Panc1 (cell line): ENCODE data around the gene HELZ2. TPM values are rescaled to one million over a fixed set of nuclear protein-coding genes. Genes with fewer than 3 reads are reported as not detected.

Experiments used
- ATAC-seq: fragments of 200-7000 bp; cut with Tn5 transposase; 2 replicates; pipeline ENCODE4 v1.9.1; 2020; ENCODE audit warnings: mild to moderate bottlenecking, moderate library complexity
- BruUV-seq: library from RNA; stranded (reverse); fragments of 400-500 nt; replicated peaks from 2 replicates; lab custom pipeline; 2021; lab: Mats Ljungman, UMichigan
- CTCF ChIA-PET: fragments of 300-600 bp; sonication (Branson Sonifier 250); formaldehyde crosslinking; loops from one replicate; lab custom pipeline; 2022; ENCODE audit warnings: antibody characterized with exemption; lab: Charles Lee
- POLR2A ChIA-PET: fragments of 300-600 bp; sonication (Branson Sonifier 250); formaldehyde crosslinking; loops from one replicate; lab custom pipeline; 2022; ENCODE audit warnings: antibody characterized with exemption; lab: Charles Lee
- DNase-seq: peaks from one replicate; pipeline ENCODE4 v3.0.0-alpha.2; 2010; ENCODE audit warnings: low read depth, low spot score
- H3K27ac ChIP-seq: 2 replicates; pipeline ENCODE4 v1.5.1; 2011; ENCODE audit warnings: mild to moderate bottlenecking, low read length, inconsistent platforms
- H3K27me3 ChIP-seq: fragments of 200-500 bp; sonication (Bioruptor generic); 2 replicates; pipeline ENCODE4 v1.6.0; 2014; ENCODE audit warnings: low read length, inconsistent platforms; ENCODE audit not compliant: control insufficient read depth, insufficient read depth
- H3K36me3 ChIP-seq: fragments of 200-500 bp; sonication (Bioruptor generic); 2 replicates; pipeline ENCODE4 v1.5.1; 2014; ENCODE audit warnings: inconsistent platforms, mild to moderate bottlenecking, low read length, moderate library complexity; ENCODE audit not compliant: control insufficient read depth, insufficient read depth
- H3K4me1 ChIP-seq: 2 replicates; pipeline ENCODE4 v1.5.1; 2011; ENCODE audit warnings: inconsistent platforms, mild to moderate bottlenecking, low read length, moderate library complexity; ENCODE audit not compliant: control insufficient read depth, insufficient read depth
- H3K4me3 ChIP-seq, 2 experiments: 2 replicates each; pipeline ENCODE4 v1.5.1; 2011 to 2012; ENCODE audit warnings: low read depth in 2 of 2, low read length in 2 of 2, mild to moderate bottlenecking in 2 of 2, inconsistent platforms in 1 of 2, moderate library complexity in 1 of 2
- H3K9me3 ChIP-seq: fragments of 200-500 bp; sonication (Bioruptor generic); 2 replicates; pipeline ENCODE4 v1.5.1; 2014; ENCODE audit warnings: low read depth, mild to moderate bottlenecking, inconsistent platforms, low read length, moderate library complexity; ENCODE audit not compliant: control insufficient read depth, insufficient read depth
- CTCF ChIP-seq: fragments of 450-650 bp; IDR thresholded peaks from 2 replicates; pipeline ENCODE4 v1.5.1; 2017; ENCODE audit warnings: mild to moderate bottlenecking
- POLR2AphosphoS5 ChIP-seq: IDR thresholded peaks from 2 replicates; pipeline ENCODE4 v1.6.1; 2012; ENCODE audit warnings: mild to moderate bottlenecking, low read depth, low read length, moderate library complexity
- REST ChIP-seq, 2 experiments: IDR thresholded peaks; 2 replicates each; pipeline ENCODE4 v1.6.1; 2011 to 2012; ENCODE audit warnings: low read depth in 2 of 2, control low read depth in 1 of 2, low read length in 1 of 2, mild to moderate bottlenecking in 1 of 2, moderate library complexity in 1 of 2; ENCODE audit not compliant: insufficient read depth in 1 of 2
- SIN3A ChIP-seq: IDR thresholded peaks from 2 replicates; pipeline ENCODE4 v1.6.1; 2012; ENCODE audit warnings: low read depth, mild to moderate bottlenecking, low read length, moderate library complexity, borderline replicate concordance; ENCODE audit not compliant: insufficient read depth
- TCF7L2 ChIP-seq: IDR thresholded peaks from 2 replicates; pipeline ENCODE4 v1.6.1; 2011; ENCODE audit warnings: mild to moderate bottlenecking, low read depth, low read length, inconsistent platforms
- in situ Hi-C: cut with HindIII; loops from 2 replicates; pipeline ENCODE4 v1.10.0; 2016; ENCODE audit warnings: low sequenced_read_pairs, low pct_unique_long_range_greater_than_20kb
- intact Hi-C: fragments of 100-400 bp; cut with micrococcal nuclease; formaldehyde crosslinking; loops from one replicate; pipeline ENCODE4 v1.10.0; 2022; ENCODE audit not compliant: unreplicated experiment
- total RNA-seq: library from RNA; stranded (reverse); gene quantifications from one replicate; pipeline ENCODE4 v1.2.1, GENCODE V29; 2021; ENCODE audit not compliant: unreplicated experiment

The HELZ2 gene
- total RNA-seq, 1 experiment from 2014 or later, result 41.5 TPM

GRCh38 chr20:63534831-63535651 lies 39.0 kb downstream of the HELZ2 start:
- DNase-seq (no peak), ATAC-seq (no peak)
- intact Hi-C loops (no loop called here), in situ Hi-C loops (loop anchor here (10.0 kb wide), 1 partner anchor 60 kb away; no protein-coding TSS in a partner anchor)
- TF ChIP-seq SIN3A (no peak), REST (IDR thresholded peaks at IDR 0.05; ENCODE audit: insufficient read depth in 1 of 2, low read depth in 2 of 2, low read length in 1 of 2) (no peak), TCF7L2 (no peak)
- POLR2A ChIA-PET, result no interaction called here
- H3K9me3 ChIP-seq, result no peaks in the 10 kb centered on the region
- CTCF ChIA-PET, result no interaction called here
- no peak overlapping the region for H3K4me3 ChIP-seq
- no peaks in the 10 kb centered on the region for H3K36me3 ChIP-seq
- BruUV-seq, result no TSS peak
- no peaks in the 10 kb centered on the region for H3K27me3 ChIP-seq
- H3K27ac ChIP-seq, result no peak overlapping the region
- peaks cover 17% of the 10 kb centered on the region for H3K4me1 ChIP-seq

GRCh38 chr20:63534427-63534830 lies 39.6 kb downstream of the HELZ2 start:
- no peaks in the 10 kb centered on the region for H3K36me3 ChIP-seq
- ChIA-PET POLR2A (no interaction called here), CTCF (no interaction called here)
- H3K27ac ChIP-seq, result no peak overlapping the region
- BruUV-seq, result no TSS peak
- TF ChIP-seq CTCF (no peak), POLR2AphosphoS5 (no peak), REST (IDR thresholded peaks at IDR 0.05; ENCODE audit: insufficient read depth in 1 of 2, low read depth in 2 of 2, low read length in 1 of 2) (no peak), TCF7L2 (no peak), SIN3A (no peak)
- no peak for DNase-seq
- H3K4me1 ChIP-seq, result peaks cover 17% of the 10 kb centered on the region
- intact Hi-C loops (no loop called here), in situ Hi-C loops (loop anchor here (10.0 kb wide), 1 partner anchor 60 kb away; no protein-coding TSS in a partner anchor)
- no peak for ATAC-seq
- no peak overlapping the region for H3K4me3 ChIP-seq
- H3K9me3 ChIP-seq, result no peaks in the 10 kb centered on the region
- H3K27me3 ChIP-seq, result no peaks in the 10 kb centered on the region
